Brain microvascular endothelial cell (primary cell): ENCODE data around the gene LRIT2.

Experiments used
- DNase-seq: peaks from one replicate; pipeline ENCODE4 v3.0.0-alpha.2; 2020
- H3K27ac ChIP-seq: fragments of 250-450 bp; sonication (Bioruptor Pico); 2 replicates; pipeline ENCODE4 v1.5.1; 2020; ENCODE audit warnings: mild to moderate bottlenecking, moderate library complexity
- H3K27me3 ChIP-seq: fragments of 250-450 bp; sonication (Bioruptor Pico); replicated peaks from 2 replicates; pipeline ENCODE4 v1.5.1; 2020; ENCODE audit warnings: mild to moderate bottlenecking
- H3K36me3 ChIP-seq: fragments of 250-450 bp; sonication (Bioruptor Pico); replicated peaks from 2 replicates; pipeline ENCODE4 v1.5.1; 2020; ENCODE audit warnings: mild to moderate bottlenecking
- H3K4me3 ChIP-seq: 2 replicates; pipeline ENCODE4 v1.5.1; 2011; ENCODE audit warnings: low read depth, mild to moderate bottlenecking, control low read depth, low read length, moderate library complexity
- CTCF ChIP-seq: IDR thresholded peaks from 2 replicates; pipeline ENCODE4 v1.5.1; 2011; ENCODE audit warnings: low read depth, mild to moderate bottlenecking, moderate library complexity, low read length, control low read depth, inconsistent platforms; ENCODE audit errors: missing control alignments
- in situ Hi-C: cut with HindIII; loops from 2 replicates; pipeline ENCODE4 v1.10.0; 2017; ENCODE audit warnings: low sequenced_read_pairs, low pct_ligation_motif_present

Gene LRIT2

GRCh38 chr10:84193846-84194423 is 31.4 kb downstream of the LRIT2 start:
- no peak overlapping the region for H3K27ac ChIP-seq
- H3K27me3 ChIP-seq: peaks cover 37% of the 10 kb centered on the region
- H3K36me3 ChIP-seq: no peaks in the 10 kb centered on the region
- H3K4me3 ChIP-seq: peak overlapping the region; percentile 29
- TF ChIP-seq CTCF: no peak
- no peak for DNase-seq
- in situ Hi-C loops: no loop called here

GRCh38 chr10:84193327-84193726 is 32.0 kb downstream of the LRIT2 start:
- in situ Hi-C loops: no loop called here
- H3K27ac ChIP-seq: no peak overlapping the region
- no peak for TF ChIP-seq CTCF
- H3K36me3 ChIP-seq: no peaks in the 10 kb centered on the region
- no peak for DNase-seq
- no peak overlapping the region for H3K4me3 ChIP-seq
- H3K27me3 ChIP-seq: peaks cover 37% of the 10 kb centered on the region

- TF ChIP-seq CTCF: no peak
- peaks cover 34% of the 10 kb centered on the region for H3K27me3 ChIP-seq
- in situ Hi-C loops: no loop called here
- no peak for DNase-seq
- no peaks in the 10 kb centered on the region for H3K36me3 ChIP-seq
- no peak overlapping the region for H3K4me3 ChIP-seq
- H3K27ac ChIP-seq: no peak overlapping the region
These were observed 34.2 kb downstream of the LRIT2 start for GRCh38 chr10:84191106-84191505.

GRCh38 chr10:84190621-84191020 is 34.7 kb downstream of the LRIT2 start:
- peaks cover 29% of the 10 kb centered on the region for H3K27me3 ChIP-seq
- no peak overlapping the region for H3K27ac ChIP-seq
- no peak for DNase-seq
- H3K36me3 ChIP-seq: no peaks in the 10 kb centered on the region
- no peak for TF ChIP-seq CTCF
- H3K4me3 ChIP-seq: no peak overlapping the region
- in situ Hi-C loops: no loop called here

GRCh38 chr10:84188815-84189214 is 36.5 kb downstream of the LRIT2 start:
- no peak for DNase-seq
- in situ Hi-C loops: no loop called here
- TF ChIP-seq CTCF: no peak

GRCh38 chr10:84185526-84186175 is 39.7 kb downstream of the LRIT2 start:
- in situ Hi-C loops: no loop called here
- TF ChIP-seq CTCF: no peak

More at GRCh38 chr10:84188815-84189214, 36.5 kb downstream of the LRIT2 start:
- Histone ChIP-seq H3K27me3 (peaks cover 11% of the 10 kb centered on the region), H3K4me3 (no peak overlapping the region), H3K27ac (no peak overlapping the region), H3K36me3 (no peaks in the 10 kb centered on the region)

More at GRCh38 chr10:84185526-84186175, 39.7 kb downstream of the LRIT2 start:
- Histone ChIP-seq H3K27ac (no peak overlapping the region), H3K4me3 (no peak overlapping the region), H3K36me3 (no peaks in the 10 kb centered on the region), H3K27me3 (no peaks in the 10 kb centered on the region)
- no peak for DNase-seq
